ENCODE results near the gene AK5. TPM values are rescaled to one million over a fixed set of nuclear protein-coding genes. Genes with fewer than 3 reads are reported as not detected.

Gene AK5
- total RNA-seq, 1 donor from 2014 or later = 1.0 TPM

- intact Hi-C loops (cut with DNase I) = no loop called here
- no peak for ATAC-seq
- TF ChIP-seq, protein P1, sequence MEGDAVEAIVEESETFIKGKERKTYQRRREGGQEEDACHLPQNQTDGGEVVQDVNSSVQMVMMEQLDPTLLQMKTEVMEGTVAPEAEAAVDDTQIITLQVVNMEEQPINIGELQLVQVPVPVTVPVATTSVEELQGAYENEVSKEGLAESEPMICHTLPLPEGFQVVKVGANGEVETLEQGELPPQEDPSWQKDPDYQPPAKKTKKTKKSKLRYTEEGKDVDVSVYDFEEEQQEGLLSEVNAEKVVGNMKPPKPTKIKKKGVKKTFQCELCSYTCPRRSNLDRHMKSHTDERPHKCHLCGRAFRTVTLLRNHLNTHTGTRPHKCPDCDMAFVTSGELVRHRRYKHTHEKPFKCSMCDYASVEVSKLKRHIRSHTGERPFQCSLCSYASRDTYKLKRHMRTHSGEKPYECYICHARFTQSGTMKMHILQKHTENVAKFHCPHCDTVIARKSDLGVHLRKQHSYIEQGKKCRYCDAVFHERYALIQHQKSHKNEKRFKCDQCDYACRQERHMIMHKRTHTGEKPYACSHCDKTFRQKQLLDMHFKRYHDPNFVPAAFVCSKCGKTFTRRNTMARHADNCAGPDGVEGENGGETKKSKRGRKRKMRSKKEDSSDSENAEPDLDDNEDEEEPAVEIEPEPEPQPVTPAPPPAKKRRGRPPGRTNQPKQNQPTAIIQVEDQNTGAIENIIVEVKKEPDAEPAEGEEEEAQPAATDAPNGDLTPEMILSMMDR (IDR thresholded peaks at IDR 0.05) = no peak
- no peaks in the 10 kb centered on the region for H3K36me3 ChIP-seq
- no peaks in the 10 kb centered on the region for H3K4me1 ChIP-seq
- H3K27ac ChIP-seq = no peak overlapping the region
- H3K9me3 ChIP-seq = no peaks in the 10 kb centered on the region
- H3K27me3 ChIP-seq (ENCODE audit: low read depth) = no peaks in the 10 kb centered on the region
- no peak for DNase-seq
- H3K4me3 ChIP-seq = no peak overlapping the region
These were observed 93.7 kb downstream of the AK5 start for GRCh38 chr1:77375541-77375940.

- DNase-seq = no peak
- intact Hi-C loops (cut with DNase I) = no loop called here
- ATAC-seq = no peak
These were observed 94.2 kb downstream of the AK5 start for GRCh38 chr1:77375990-77376389.

DNA sequence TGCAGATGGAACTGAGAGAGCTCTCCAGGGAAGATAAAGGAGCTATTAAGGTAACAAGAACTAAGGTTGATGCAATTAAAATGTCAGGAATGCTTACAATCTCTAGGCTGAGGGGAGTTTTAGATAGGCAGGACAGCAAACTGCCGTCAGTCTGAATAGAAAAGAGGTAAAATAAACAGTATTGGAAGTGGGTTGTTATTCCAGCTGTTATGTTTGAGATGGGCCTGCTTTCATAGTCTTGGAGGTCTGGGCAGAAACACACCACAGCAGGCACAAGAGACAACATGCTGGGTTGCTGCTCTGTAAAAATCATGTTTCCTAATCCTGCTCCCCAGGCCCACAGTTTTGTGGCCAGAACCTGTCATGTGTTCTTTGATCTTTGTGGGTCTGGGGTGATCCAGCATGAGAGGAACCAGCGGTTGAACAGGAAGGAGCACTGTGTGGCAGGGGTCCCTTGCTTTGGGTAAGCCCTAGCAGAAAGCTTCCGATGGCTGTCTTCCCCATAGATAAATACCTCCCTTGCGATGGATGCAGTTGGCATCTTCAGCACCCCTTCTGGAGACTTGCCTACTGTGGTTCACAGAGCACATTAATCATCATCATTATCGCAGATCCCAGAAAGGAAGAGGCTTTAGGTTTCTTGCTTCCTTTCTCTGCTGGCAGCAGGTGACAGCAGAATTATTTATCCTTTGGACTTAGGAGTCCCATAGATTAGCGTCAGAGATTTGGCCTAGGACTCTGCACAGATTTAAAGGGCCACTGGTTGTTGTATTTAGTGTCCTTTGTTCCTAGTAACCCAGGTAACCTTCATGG, 97.1 kb downstream of the AK5 start:
- Histone ChIP-seq H3K36me3 (no peaks in the 10 kb centered on the region), H3K27me3 (ENCODE audit: low read depth) (no peaks in the 10 kb centered on the region), H3K4me3 (no peak overlapping the region), H3K27ac (no peak overlapping the region), H3K9me3 (no peaks in the 10 kb centered on the region), H3K4me1 (no peaks in the 10 kb centered on the region)
- intact Hi-C loops (cut with DNase I) = no loop called here
- DNase-seq = no peak
- TF ChIP-seq, protein P1 (IDR thresholded peaks at IDR 0.05) = no peak
- no peak for ATAC-seq

More at GRCh38 chr1:77375990-77376389, 94.2 kb downstream of the AK5 start:
- Histone ChIP-seq H3K9me3 (no peaks in the 10 kb centered on the region), H3K27me3 (ENCODE audit: low read depth) (no peaks in the 10 kb centered on the region), H3K4me3 (no peak overlapping the region), H3K36me3 (no peaks in the 10 kb centered on the region), H3K27ac (no peak overlapping the region), H3K4me1 (no peaks in the 10 kb centered on the region)
- TF ChIP-seq, protein P1 (IDR thresholded peaks at IDR 0.05) = no peak

DNA sequence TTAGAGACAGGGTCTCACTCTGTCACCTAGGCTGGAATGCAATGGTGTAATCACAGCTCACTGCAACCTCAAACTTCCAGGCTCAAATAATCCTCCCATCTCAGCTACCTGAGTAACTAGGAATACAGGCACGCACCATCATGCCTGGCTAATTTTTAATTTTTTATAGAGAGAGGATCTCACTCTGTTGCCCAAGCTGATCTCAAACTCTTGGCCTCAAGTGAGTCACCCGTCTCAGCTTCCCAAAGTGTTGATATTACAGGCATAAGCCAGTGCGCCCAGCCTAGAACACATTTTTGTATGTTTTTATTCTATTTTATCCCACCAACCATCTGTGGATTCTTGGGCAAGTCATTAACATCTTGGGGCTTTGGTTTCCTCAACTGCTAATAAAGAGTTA, 100.5 kb downstream of the AK5 start:
- no peaks in the 10 kb centered on the region for H3K27me3 ChIP-seq (ENCODE audit: low read depth)
- intact Hi-C loops (cut with DNase I) = no loop called here
- no peak overlapping the region for H3K27ac ChIP-seq
- ATAC-seq = no peak
- no peak overlapping the region for H3K4me3 ChIP-seq
- H3K9me3 ChIP-seq = no peaks in the 10 kb centered on the region
- no peak for DNase-seq
- no peaks in the 10 kb centered on the region for H3K4me1 ChIP-seq
- H3K36me3 ChIP-seq = no peaks in the 10 kb centered on the region
- TF ChIP-seq, protein P1 (IDR thresholded peaks at IDR 0.05) = no peak

- DNase-seq (no peak), ATAC-seq (no peak)
- no peaks in the 10 kb centered on the region for H3K36me3 ChIP-seq
- H3K27me3 ChIP-seq (ENCODE audit: low read depth) = no peaks in the 10 kb centered on the region
- no peaks in the 10 kb centered on the region for H3K4me1 ChIP-seq
- TF ChIP-seq, protein P1 (IDR thresholded peaks at IDR 0.05) = no peak
- intact Hi-C loops (cut with DNase I) = no loop called here
- no peaks in the 10 kb centered on the region for H3K9me3 ChIP-seq
- no peak overlapping the region for H3K27ac ChIP-seq
- no peak overlapping the region for H3K4me3 ChIP-seq
These were observed 101.4 kb downstream of the AK5 start for GRCh38 chr1:77383236-77383635.
